Activated CD4-positive, alpha-beta T cell treated with anti-CD3 and anti-CD28 coated beads, Interleukin-2, amount 10 ng/mL, durations not matched to agents 24 days and 14 days (primary cell): ENCODE measurements around the gene HDAC2. TPM values are rescaled to one million over a fixed set of nuclear protein-coding genes. Genes with fewer than 3 reads are reported as not detected.

Experiments
- DNase-seq: peaks from one replicate; pipeline ENCODE4 v3.0.0; 2022
- H3K27ac Mint-ChIP-seq: one replicate; pipeline ENCODE4 v1.8.0; 2022; ENCODE audit warnings: mild to moderate bottlenecking, mixed read lengths
- H3K27me3 Mint-ChIP-seq: one replicate; pipeline ENCODE4 v1.8.0; 2022; ENCODE audit warnings: mixed read lengths
- H3K36me3 Mint-ChIP-seq: one replicate; pipeline ENCODE4 v1.8.0; 2022; ENCODE audit warnings: low read depth, mild to moderate bottlenecking, mixed read lengths
- H3K4me1 Mint-ChIP-seq: one replicate; pipeline ENCODE4 v1.8.0; 2021; ENCODE audit warnings: mixed read lengths
- H3K4me3 Mint-ChIP-seq: one replicate; pipeline ENCODE4 v1.8.0; 2022; ENCODE audit warnings: mild to moderate bottlenecking, moderate library complexity, mixed read lengths
- H3K9me3 Mint-ChIP-seq: one replicate; pipeline ENCODE4 v1.8.0; 2021; ENCODE audit warnings: mixed read lengths
- intact Hi-C: fragments of 100-400 bp; cut with micrococcal nuclease; formaldehyde crosslinking; loops from one replicate; pipeline ENCODE4 v1.15.1; 2023
- total RNA-seq: library from RNA; stranded (reverse); gene quantifications from 2 replicates; pipeline ENCODE4 v1.2.3, GENCODE V29; 2022

HDAC2 gene
- total RNA-seq, 1 donor from 2014 or later, result 139 TPM

- Mint-ChIP-seq H3K4me3 (no peak overlapping the region), H3K4me1 (no peaks in the 10 kb centered on the region), H3K36me3 (no peaks in the 10 kb centered on the region), H3K27me3 (peaks cover 3% of the 10 kb centered on the region), H3K27ac (no peak overlapping the region), H3K9me3 (no peaks in the 10 kb centered on the region)
- intact Hi-C loops, result no loop called here
- no peak for DNase-seq
Observed at GRCh38 chr6:113888493-113888892, 82.5 kb downstream of the HDAC2 start.

DNA sequence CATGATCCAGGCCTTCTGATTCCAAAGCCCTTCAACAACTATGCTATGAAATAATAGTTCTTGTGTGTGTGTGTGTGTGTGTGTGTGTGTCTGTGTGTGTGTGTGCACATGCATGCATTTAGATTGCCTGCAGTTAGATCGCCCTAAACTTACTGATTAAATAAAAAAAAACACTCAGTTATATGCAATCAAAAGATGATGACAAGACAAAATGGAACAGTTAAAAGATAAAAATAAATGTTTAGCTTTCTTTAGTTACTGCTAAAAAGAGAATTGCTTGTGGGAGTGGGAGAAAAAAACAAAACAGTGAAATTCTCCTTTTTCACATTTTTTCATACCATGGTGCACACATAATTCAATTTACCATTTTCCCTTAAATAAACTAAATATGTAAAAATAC is 84.4 kb downstream of the HDAC2 start:
- intact Hi-C loops, result no loop called here
- H3K27ac Mint-ChIP-seq, result no peak overlapping the region
- H3K36me3 Mint-ChIP-seq, result no peaks in the 10 kb centered on the region
- DNase-seq, result no peak
- H3K9me3 Mint-ChIP-seq, result no peaks in the 10 kb centered on the region
- H3K4me3 Mint-ChIP-seq, result no peak overlapping the region
- peaks cover 5% of the 10 kb centered on the region for H3K27me3 Mint-ChIP-seq
- H3K4me1 Mint-ChIP-seq, result no peaks in the 10 kb centered on the region

GRCh38 chr6:113884011-113884410 is 86.9 kb downstream of the HDAC2 start:
- Mint-ChIP-seq H3K36me3 (no peaks in the 10 kb centered on the region), H3K9me3 (no peaks in the 10 kb centered on the region), H3K4me1 (no peaks in the 10 kb centered on the region), H3K27me3 (peaks cover 20% of the 10 kb centered on the region), H3K27ac (no peak overlapping the region), H3K4me3 (no peak overlapping the region)
- no peak for DNase-seq
- intact Hi-C loops, result no loop called here

Other genes with a start within 250 kb of the HDAC2 start
- gene MARCKS, start 113.8 kb downstream of the HDAC2 start, total RNA-seq, result 0.05 TPM in 1 of 2 replicates, not detected in the other